Gastroesophageal sphincter (tissue), 4 donors: ENCODE data around the gene NFIA. TPM values are rescaled to one million over a fixed set of nuclear protein-coding genes. Genes with fewer than 3 reads are reported as not detected.

Experiments
- ATAC-seq: fragments of 150-250 bp; one replicate; pipeline ENCODE4 v1.9.1; 2016; ENCODE audit warnings: mild to moderate bottlenecking, moderate library complexity
- H3K27ac ChIP-seq, 4 donors: fragments of 200-600 bp; sonication (generic) in 3 of 4; 1 replicate in 3 of 4; 2 replicates in 1 of 4; pipeline ENCODE4 v1.5.1; 2016 to 2019
- H3K27me3 ChIP-seq: fragments of 200-600 bp; sonication (generic); one replicate; pipeline ENCODE4 v1.5.1; 2019
- H3K36me3 ChIP-seq, 2 donors: fragments of 200-600 bp; sonication (generic); one replicate each; pipeline ENCODE4 v1.5.1; 2019; ENCODE audit warnings: control low read depth in 1 of 2
- H3K4me1 ChIP-seq, 3 donors: fragments of 200-600 bp; sonication (generic); 1 replicate in 2 of 3; 2 replicates in 1 of 3; pipeline ENCODE4 v1.5.1; 2016 to 2019; ENCODE audit warnings: control low read depth in 2 of 3
- H3K4me3 ChIP-seq, 2 donors: fragments of 200-600 bp; sonication (generic); one replicate each; pipeline ENCODE4 v1.5.1; 2019; ENCODE audit warnings: mild to moderate bottlenecking in 1 of 2, moderate library complexity in 1 of 2
- H3K9me3 ChIP-seq, 3 donors: fragments of 200-600 bp; sonication (generic); one replicate each; pipeline ENCODE4 v1.5.1; 2017 to 2019; ENCODE audit warnings: control low read depth in 2 of 3
- EP300 ChIP-seq: sonication (generic); formaldehyde crosslinking; IDR thresholded peaks from one replicate; pipeline ENCODE4 v1.6.1; 2017; ENCODE audit warnings: antibody characterized with exemption, mild to moderate bottlenecking
- POLR2A ChIP-seq, 2 donors: fragments of 450-650 bp; IDR thresholded peaks; one replicate each; pipeline ENCODE4 v1.6.1; 2017; ENCODE audit warnings: antibody characterized with exemption in 2 of 2, mild to moderate bottlenecking in 2 of 2, moderate library complexity in 1 of 2
- POLR2AphosphoS5 ChIP-seq: sonication (generic); formaldehyde crosslinking; IDR thresholded peaks from one replicate; pipeline ENCODE4 v1.6.1; 2017; ENCODE audit warnings: antibody characterized with exemption
- WGBS, 2 donors: methylation state at CpG; one replicate each; pipeline ENCODE4 v1.1.5; 2018; ENCODE audit warnings: low coverage in 1 of 2; 5-methylcytosine and 5-hydroxymethylcytosine counted together
- total RNA-seq, 4 donors: library from RNA; depleted of rRNA; stranded (reverse); fragments of >200 nt; gene quantifications; one replicate each; pipeline ENCODE4 v1.1.0, GENCODE V29; 2016
- TF ChIP-seq, protein P1 (sequence below), 4 experiments: fragments of 200-600 bp in 2 of 4; fragments of 450-650 bp in 2 of 4; sonication (generic) in 1 of 4; IDR thresholded peaks; one replicate each; pipeline ENCODE4 v1.5.1; 2017 to 2019; ENCODE audit warnings: antibody characterized with exemption in 4 of 4, mild to moderate bottlenecking in 2 of 4, moderate library complexity in 2 of 4

Gene NFIA
- total RNA-seq, 4 donors from 2014 or later, result 123 to 205 (median 149) TPM

DNA sequence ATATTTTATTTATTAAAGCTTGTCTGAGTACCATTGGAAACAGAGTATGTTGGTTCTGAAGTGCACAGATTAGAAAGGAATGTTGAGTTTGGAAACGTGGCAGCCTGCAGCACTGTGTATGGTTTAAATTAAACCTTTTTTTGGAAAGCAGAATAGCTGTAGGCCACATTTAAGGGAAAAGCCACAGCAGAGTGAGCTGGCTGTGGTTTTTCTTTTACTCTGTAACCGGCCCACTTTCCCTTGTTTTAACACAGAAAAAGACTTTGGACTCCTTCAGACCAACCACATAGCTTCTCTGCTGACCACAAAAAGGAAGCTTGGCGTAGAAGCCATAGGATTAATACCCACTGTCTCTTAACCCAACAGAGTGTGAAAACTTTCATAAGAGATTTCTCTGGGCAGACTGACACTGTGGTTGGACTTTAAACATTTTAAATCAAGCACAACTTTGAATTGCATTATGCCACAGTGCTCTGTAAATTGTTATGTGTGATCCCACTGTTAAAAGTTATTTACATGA, 75.2 kb downstream of the NFIA start:
- no peak for TF ChIP-seq POLR2A (IDR thresholded peaks at IDR 0.05)
- TF ChIP-seq EP300, result no peak
- no peak for TF ChIP-seq POLR2AphosphoS5
- TF ChIP-seq, protein P1, sequence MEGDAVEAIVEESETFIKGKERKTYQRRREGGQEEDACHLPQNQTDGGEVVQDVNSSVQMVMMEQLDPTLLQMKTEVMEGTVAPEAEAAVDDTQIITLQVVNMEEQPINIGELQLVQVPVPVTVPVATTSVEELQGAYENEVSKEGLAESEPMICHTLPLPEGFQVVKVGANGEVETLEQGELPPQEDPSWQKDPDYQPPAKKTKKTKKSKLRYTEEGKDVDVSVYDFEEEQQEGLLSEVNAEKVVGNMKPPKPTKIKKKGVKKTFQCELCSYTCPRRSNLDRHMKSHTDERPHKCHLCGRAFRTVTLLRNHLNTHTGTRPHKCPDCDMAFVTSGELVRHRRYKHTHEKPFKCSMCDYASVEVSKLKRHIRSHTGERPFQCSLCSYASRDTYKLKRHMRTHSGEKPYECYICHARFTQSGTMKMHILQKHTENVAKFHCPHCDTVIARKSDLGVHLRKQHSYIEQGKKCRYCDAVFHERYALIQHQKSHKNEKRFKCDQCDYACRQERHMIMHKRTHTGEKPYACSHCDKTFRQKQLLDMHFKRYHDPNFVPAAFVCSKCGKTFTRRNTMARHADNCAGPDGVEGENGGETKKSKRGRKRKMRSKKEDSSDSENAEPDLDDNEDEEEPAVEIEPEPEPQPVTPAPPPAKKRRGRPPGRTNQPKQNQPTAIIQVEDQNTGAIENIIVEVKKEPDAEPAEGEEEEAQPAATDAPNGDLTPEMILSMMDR (IDR thresholded peaks at IDR 0.05), result no peak
- H3K27me3 ChIP-seq, result no peaks in the 10 kb centered on the region
- no peaks in the 10 kb centered on the region for H3K9me3 ChIP-seq
- peak overlapping the region; percentile 57 to 73 (median 61) for H3K27ac ChIP-seq
- no peak overlapping the region for H3K4me3 ChIP-seq
- peaks cover 14 to 91% (median 16%) of the 10 kb centered on the region in 3 donors for H3K4me1 ChIP-seq
- 11 to 16% methylated on average over 3 of the region's 3 CpGs for WGBS, 2 donors
- H3K36me3 ChIP-seq, result no peaks in the 10 kb centered on the region
- no peak for ATAC-seq

DNA sequence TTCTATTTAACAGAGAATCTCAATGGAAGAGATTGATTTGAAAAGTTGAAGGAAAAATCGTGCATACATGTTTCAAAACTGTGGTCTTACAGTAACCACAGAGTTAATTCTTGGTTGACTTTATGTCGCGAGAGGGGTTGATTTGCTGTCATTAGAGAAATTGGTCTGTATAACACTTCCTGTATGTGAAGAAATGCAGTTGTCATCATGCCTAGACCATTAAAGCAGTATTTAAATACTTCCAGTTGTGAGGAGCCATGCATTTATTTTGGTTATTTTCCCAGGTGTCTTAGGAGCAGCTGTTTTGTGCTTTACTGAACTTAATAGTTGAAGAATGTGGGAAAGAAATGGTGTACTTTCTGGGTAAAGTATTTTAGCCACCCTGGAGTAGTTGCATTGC, 76.2 kb downstream of the NFIA start:
- Histone ChIP-seq H3K4me3 (no peak overlapping the region), H3K9me3 (no peaks in the 10 kb centered on the region), H3K36me3 (no peaks in the 10 kb centered on the region), H3K4me1 (peaks cover 10 to 91% (median 21%) of the 10 kb centered on the region in 3 donors), H3K27ac (peak overlapping the region in 1 of 4 donors; percentile 73), H3K27me3 (no peaks in the 10 kb centered on the region)
- 32 to 62% methylated on average over 2 to 3 of the region's 3 CpGs for WGBS, 2 donors
- ATAC-seq, result no peak
- no peak for TF ChIP-seq EP300
- TF ChIP-seq, protein P1 (IDR thresholded peaks at IDR 0.05), result no peak

DNA sequence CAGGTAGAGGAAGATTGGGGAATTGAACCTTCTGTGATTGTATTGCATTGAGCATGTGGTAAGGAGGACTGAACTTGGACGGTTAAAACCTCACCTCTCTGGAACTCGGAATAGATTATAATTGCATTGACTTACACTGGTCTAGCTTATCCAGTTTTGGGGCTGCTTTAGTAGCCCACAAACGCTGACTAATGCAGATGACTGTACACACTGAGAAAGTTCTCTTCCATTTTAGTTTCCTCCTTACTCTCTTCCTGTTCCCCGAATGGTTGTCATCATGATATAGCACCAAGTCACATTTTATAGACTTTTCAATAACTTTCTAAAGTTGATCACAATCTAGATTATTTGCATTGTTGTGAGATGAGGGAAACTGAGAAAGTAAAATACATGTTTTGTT, 78.2 kb downstream of the NFIA start:
- Histone ChIP-seq H3K4me3 (no peak overlapping the region), H3K36me3 (no peaks in the 10 kb centered on the region), H3K9me3 (no peaks in the 10 kb centered on the region), H3K27ac (peak overlapping the region in 2 of 4 donors; percentile 11 to 22), H3K27me3 (no peaks in the 10 kb centered on the region), H3K4me1 (peaks cover 10 to 87% (median 22%) of the 10 kb centered on the region in 3 donors)
- TF ChIP-seq POLR2A (IDR thresholded peaks at IDR 0.05) (no peak), POLR2AphosphoS5 (no peak), EP300 (no peak)
- TF ChIP-seq, protein P1 (IDR thresholded peaks at IDR 0.05), result no peak
- WGBS, 2 donors, result 70 to 74% methylated on average over 3 to 4 of the region's 4 CpGs
- ATAC-seq, result no peak

DNA sequence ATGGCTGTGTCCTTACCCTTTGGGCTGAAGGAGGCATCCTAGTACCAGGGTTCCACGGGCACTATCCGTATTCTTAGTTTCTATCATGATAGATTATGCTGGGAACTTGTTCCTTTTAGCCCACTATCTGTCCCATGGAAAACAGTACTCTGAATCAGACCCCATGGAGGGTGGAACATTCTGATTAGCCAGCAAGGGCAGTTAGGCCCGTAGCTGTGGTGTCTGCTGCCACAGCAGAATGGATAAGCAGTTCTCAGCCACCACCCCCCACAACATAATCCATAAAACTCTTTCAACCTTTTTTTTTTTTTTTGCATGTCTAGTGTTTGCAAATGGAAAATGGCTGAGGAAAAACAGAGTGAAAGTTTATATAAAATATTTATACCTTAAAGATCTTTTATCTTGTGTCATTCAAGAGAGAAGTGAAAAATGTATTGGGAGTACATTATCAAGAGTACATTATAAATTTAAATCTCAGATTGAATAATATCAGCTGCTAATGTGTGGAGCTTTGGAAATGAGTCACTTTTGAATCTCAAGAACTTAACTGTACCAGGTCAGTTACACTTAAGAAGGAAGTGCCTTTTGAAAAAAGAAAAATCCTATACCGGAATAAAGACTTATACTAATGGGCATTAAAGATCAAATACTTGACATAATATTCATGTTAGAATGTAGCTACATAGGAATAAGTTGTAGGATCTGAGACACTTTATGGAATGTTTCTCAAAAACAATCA, 80.3 kb downstream of the NFIA start:
- no peaks in the 10 kb centered on the region for H3K27me3 ChIP-seq
- 56 to 57% methylated on average over 2 of the region's 4 CpGs for WGBS, 2 donors
- H3K4me1 ChIP-seq, result peaks cover 11 to 78% (median 18%) of the 10 kb centered on the region in 3 donors
- H3K27ac ChIP-seq, result peak overlapping the region in 2 of 4 donors; percentile 3
- no peak for TF ChIP-seq POLR2AphosphoS5
- TF ChIP-seq, protein P1 (IDR thresholded peaks at IDR 0.05), result no peak
- TF ChIP-seq POLR2A (IDR thresholded peaks at IDR 0.05), result no peak
- TF ChIP-seq EP300, result no peak
- H3K9me3 ChIP-seq, result no peaks in the 10 kb centered on the region
- no peak overlapping the region for H3K4me3 ChIP-seq
- ATAC-seq, result no peak
- no peaks in the 10 kb centered on the region for H3K36me3 ChIP-seq

DNA sequence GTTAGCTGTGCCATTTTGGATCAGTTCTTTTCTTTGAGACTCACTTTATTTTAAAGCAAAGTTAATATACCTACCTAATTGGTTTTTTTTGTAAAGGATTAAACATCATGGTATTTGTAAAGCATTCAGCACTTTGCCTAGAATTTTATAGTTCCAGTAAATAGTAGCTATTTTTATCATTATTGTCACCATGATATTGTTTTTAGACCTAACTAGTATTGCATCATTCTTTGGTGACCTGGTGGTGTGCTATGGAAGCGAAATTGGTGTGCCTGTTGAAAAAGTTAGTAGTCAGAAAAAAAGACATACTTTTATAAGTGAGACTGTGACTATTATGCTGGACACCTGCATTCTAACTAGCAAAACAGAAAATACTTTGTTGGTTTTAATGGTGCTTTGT, 81.0 kb downstream of the NFIA start:
- Histone ChIP-seq H3K27ac (peak overlapping the region in 1 of 4 donors; percentile 3), H3K36me3 (no peaks in the 10 kb centered on the region), H3K4me3 (no peak overlapping the region), H3K4me1 (peaks cover 8 to 78% (median 21%) of the 10 kb centered on the region in 3 donors), H3K9me3 (no peaks in the 10 kb centered on the region), H3K27me3 (no peaks in the 10 kb centered on the region)
- ATAC-seq, result no peak
- WGBS, 2 donors, result 100% methylated on average over 1 of the region's 1 CpG
- TF ChIP-seq EP300 (no peak), POLR2AphosphoS5 (no peak)
